GM12878 (cell line): ENCODE measurements around the gene DHFR.

Experiments used
- GABPA ChIP-seq: IDR thresholded peaks from 2 replicates; pipeline ENCODE4 v1.6.1; 2014; ENCODE audit warnings: antibody characterized with exemption, low read depth, mild to moderate bottlenecking, inconsistent platforms
- PML ChIP-seq: IDR thresholded peaks from 2 replicates; pipeline ENCODE4 v1.6.1; 2012; ENCODE audit warnings: low read length, inconsistent platforms
- TARDBP ChIP-seq: IDR thresholded peaks from 2 replicates; pipeline ENCODE4 v1.6.1; 2016; ENCODE audit warnings: borderline replicate concordance
- TF ChIP-seq, protein P1 (sequence below), 3 experiments: IDR thresholded peaks in 2 of 3; conservative IDR thresholded peaks in 1 of 3; 2 replicates each; pipeline ENCODE4 v1.5.1; 2011; ENCODE audit warnings: low read depth in 3 of 3, low read length in 3 of 3, mild to moderate bottlenecking in 3 of 3, control low read depth in 2 of 3, moderate library complexity in 2 of 3, inconsistent platforms in 1 of 3, mixed read lengths in 1 of 3; ENCODE audit not compliant: control insufficient read depth in 2 of 3, insufficient read depth in 1 of 3; ENCODE audit errors: extremely low read depth in 1 of 3

DNA sequence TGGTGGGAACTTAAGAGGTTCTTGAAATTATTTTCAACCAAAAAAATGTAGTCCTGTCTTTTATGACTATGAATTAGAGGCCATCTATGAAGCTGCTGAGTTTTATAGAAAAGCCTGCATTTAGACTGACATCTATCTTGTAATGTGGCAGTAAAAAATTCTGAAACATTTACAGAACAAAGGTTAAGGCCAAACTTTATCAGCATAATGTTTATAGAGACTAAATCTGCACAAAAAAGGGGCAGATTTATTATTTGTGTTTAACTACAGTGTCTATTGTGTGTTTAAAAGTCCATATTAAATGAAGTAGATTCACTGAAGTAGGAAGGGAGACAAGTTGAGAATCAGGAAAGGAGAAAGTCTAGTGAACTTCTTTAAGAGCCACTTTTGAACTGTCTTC is 47.4 kb downstream of the DHFR start:
- no peak for TF ChIP-seq GABPA
- TF ChIP-seq PML = no peak
- TF ChIP-seq TARDBP = no peak
- TF ChIP-seq, protein P1, sequence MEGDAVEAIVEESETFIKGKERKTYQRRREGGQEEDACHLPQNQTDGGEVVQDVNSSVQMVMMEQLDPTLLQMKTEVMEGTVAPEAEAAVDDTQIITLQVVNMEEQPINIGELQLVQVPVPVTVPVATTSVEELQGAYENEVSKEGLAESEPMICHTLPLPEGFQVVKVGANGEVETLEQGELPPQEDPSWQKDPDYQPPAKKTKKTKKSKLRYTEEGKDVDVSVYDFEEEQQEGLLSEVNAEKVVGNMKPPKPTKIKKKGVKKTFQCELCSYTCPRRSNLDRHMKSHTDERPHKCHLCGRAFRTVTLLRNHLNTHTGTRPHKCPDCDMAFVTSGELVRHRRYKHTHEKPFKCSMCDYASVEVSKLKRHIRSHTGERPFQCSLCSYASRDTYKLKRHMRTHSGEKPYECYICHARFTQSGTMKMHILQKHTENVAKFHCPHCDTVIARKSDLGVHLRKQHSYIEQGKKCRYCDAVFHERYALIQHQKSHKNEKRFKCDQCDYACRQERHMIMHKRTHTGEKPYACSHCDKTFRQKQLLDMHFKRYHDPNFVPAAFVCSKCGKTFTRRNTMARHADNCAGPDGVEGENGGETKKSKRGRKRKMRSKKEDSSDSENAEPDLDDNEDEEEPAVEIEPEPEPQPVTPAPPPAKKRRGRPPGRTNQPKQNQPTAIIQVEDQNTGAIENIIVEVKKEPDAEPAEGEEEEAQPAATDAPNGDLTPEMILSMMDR (IDR thresholded peaks at IDR 0.05 in 2 of 3, conservative IDR thresholded peaks at IDR 0.05 in 1 of 3; ENCODE audit: control insufficient read depth in 2 of 3, extremely low read depth in 1 of 3, insufficient read depth in 1 of 3, low read depth in 3 of 3, low read length in 3 of 3) = no peak
